DND-41 (cell line): ENCODE results near the gene DDX27.

Source experiments
- ATAC-seq: fragments of 200-7000 bp; cut with Tn5 transposase; 3 replicates; pipeline ENCODE4 v1.9.1; 2021; ENCODE audit warnings: low read depth; ENCODE audit not compliant: insufficient read depth
- DNase-seq: peaks from one replicate; pipeline ENCODE4 v3.0.0-alpha.2; 2020
- H2AFZ ChIP-seq: 2 replicates; pipeline ENCODE4 v1.6.0; 2012; ENCODE audit warnings: low read depth, low read length
- H3K27ac ChIP-seq: 2 replicates; pipeline ENCODE4 v1.5.1; 2012; ENCODE audit warnings: low read length, inconsistent platforms
- H3K27me3 ChIP-seq: fragments of 200-600 bp; sonication (generic); 2 replicates; pipeline ENCODE4 v1.6.0; 2012; ENCODE audit warnings: low read length, mild to moderate bottlenecking, inconsistent platforms; ENCODE audit not compliant: insufficient read depth, poor library complexity
- H3K36me3 ChIP-seq: 2 replicates; pipeline ENCODE4 v1.5.1; 2012; ENCODE audit warnings: low read length, inconsistent platforms; ENCODE audit not compliant: insufficient read depth
- H3K4me1 ChIP-seq: 2 replicates; pipeline ENCODE4 v1.5.1; 2012; ENCODE audit warnings: mild to moderate bottlenecking, low read length; ENCODE audit not compliant: insufficient read depth
- H3K4me2 ChIP-seq: 2 replicates; pipeline ENCODE4 v1.6.0; 2012; ENCODE audit warnings: mild to moderate bottlenecking, moderate library complexity, low read length, inconsistent platforms; ENCODE audit not compliant: insufficient read depth
- H3K4me3 ChIP-seq, 2 experiments: fragments of 200-600 bp in 1 of 2; shearing (Covaris generic) in 1 of 2; 2 replicates each; pipeline ENCODE4 v1.5.1; 2012 to 2016; ENCODE audit warnings: inconsistent platforms in 2 of 2, low read length in 2 of 2, mild to moderate bottlenecking in 2 of 2, low read depth in 1 of 2, moderate library complexity in 1 of 2
- H3K79me2 ChIP-seq: 2 replicates; pipeline ENCODE4 v1.6.0; 2012; ENCODE audit warnings: low read length, inconsistent platforms; ENCODE audit not compliant: insufficient read depth
- H3K9ac ChIP-seq: 2 replicates; pipeline ENCODE4 v1.6.0; 2012; ENCODE audit warnings: low read depth, mild to moderate bottlenecking, inconsistent platforms, low read length, moderate library complexity
- H3K9me3 ChIP-seq: 2 replicates; pipeline ENCODE4 v1.5.1; 2012; ENCODE audit warnings: low read length, moderate library complexity, mild to moderate bottlenecking, inconsistent platforms; ENCODE audit not compliant: insufficient read depth, severe bottlenecking
- H4K20me1 ChIP-seq: 2 replicates; pipeline ENCODE4 v1.6.0; 2012; ENCODE audit warnings: low read length; ENCODE audit not compliant: insufficient read depth
- EZH2 ChIP-seq: IDR thresholded peaks from 3 replicates; pipeline ENCODE4 v1.6.1; 2012; ENCODE audit warnings: borderline replicate concordance, low read depth, mild to moderate bottlenecking, moderate library complexity, low read length, inconsistent platforms; ENCODE audit not compliant: severe bottlenecking
- TF ChIP-seq, protein P1 (sequence below): IDR thresholded peaks from 2 replicates; pipeline ENCODE4 v1.5.1; 2012; ENCODE audit warnings: borderline replicate concordance, low read length, moderate library complexity, mild to moderate bottlenecking; ENCODE audit not compliant: poor library complexity, severe bottlenecking; ENCODE audit errors: extremely low read depth

DDX27 gene

DNA sequence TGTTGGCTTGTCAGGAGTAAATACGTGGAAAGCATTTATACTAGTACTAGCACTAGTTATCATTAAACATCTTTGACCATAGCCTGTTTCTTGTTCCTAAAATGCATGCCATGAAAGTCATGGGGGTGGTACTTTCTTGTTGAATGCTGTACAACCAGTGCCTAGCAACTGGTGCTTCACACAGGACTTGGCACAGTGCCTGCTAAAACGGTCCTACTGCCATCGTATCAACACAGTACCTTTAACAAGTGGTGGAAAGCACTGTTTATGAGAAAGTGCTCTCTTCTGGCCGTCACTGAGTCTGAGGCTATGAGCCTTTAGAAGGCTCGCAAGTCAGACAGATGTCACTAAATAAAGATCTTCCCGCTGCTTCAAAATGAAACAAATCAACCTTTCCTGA is 37.0 kb downstream of the DDX27 start:
- Histone ChIP-seq H3K4me2 (no peak overlapping the region), H3K9ac (no peak overlapping the region), H3K4me1 (no peaks in the 10 kb centered on the region), H3K9me3 (no peaks in the 10 kb centered on the region), H3K4me3 (no peak overlapping the region), H2AFZ (no peak overlapping the region), H3K36me3 (peaks cover 85% of the 10 kb centered on the region), H3K27me3 (no peaks in the 10 kb centered on the region), H3K79me2 (0 out of 2 replicates have a peak, but pooled peaks cover 2% of the 10 kb centered on the region), H4K20me1 (no peaks in the 10 kb centered on the region), H3K27ac (no peak overlapping the region)
- TF ChIP-seq, protein P1, sequence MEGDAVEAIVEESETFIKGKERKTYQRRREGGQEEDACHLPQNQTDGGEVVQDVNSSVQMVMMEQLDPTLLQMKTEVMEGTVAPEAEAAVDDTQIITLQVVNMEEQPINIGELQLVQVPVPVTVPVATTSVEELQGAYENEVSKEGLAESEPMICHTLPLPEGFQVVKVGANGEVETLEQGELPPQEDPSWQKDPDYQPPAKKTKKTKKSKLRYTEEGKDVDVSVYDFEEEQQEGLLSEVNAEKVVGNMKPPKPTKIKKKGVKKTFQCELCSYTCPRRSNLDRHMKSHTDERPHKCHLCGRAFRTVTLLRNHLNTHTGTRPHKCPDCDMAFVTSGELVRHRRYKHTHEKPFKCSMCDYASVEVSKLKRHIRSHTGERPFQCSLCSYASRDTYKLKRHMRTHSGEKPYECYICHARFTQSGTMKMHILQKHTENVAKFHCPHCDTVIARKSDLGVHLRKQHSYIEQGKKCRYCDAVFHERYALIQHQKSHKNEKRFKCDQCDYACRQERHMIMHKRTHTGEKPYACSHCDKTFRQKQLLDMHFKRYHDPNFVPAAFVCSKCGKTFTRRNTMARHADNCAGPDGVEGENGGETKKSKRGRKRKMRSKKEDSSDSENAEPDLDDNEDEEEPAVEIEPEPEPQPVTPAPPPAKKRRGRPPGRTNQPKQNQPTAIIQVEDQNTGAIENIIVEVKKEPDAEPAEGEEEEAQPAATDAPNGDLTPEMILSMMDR, result no peak
- no peak for TF ChIP-seq EZH2
- DNase-seq, result no peak
- no peak for ATAC-seq

DNA sequence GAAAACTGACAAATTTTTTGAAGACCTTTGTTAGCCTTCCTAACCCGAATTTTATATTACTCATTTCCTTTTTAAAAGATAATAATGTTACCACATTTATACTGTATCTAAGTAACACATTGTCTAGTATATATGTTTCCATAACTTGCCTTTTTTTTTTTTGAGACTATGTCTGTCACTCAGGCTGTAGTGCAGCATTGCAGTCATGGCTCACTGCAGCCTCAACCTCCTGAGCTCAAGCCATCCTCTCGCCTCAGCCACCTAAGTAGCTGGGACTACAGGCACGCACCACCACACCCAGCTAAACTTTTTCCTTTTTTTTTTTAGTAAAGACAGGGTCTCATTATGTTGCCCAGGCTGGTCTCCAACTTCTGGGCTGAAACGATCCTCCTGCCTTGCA is 40.1 kb downstream of the DDX27 start:
- Histone ChIP-seq H2AFZ (no peak overlapping the region), H3K4me2 (no peak overlapping the region), H3K9me3 (no peaks in the 10 kb centered on the region), H3K27ac (no peak overlapping the region), H3K4me1 (no peaks in the 10 kb centered on the region), H3K9ac (no peak overlapping the region), H3K4me3 (no peak overlapping the region), H3K27me3 (no peaks in the 10 kb centered on the region), H4K20me1 (no peaks in the 10 kb centered on the region), H3K79me2 (0 out of 2 replicates have a peak, but pooled peaks cover 2% of the 10 kb centered on the region), H3K36me3 (peaks cover 85% of the 10 kb centered on the region)
- DNase-seq (no peak), ATAC-seq (no peak)
- TF ChIP-seq EZH2, result no peak
- TF ChIP-seq, protein P1, result no peak

DNA sequence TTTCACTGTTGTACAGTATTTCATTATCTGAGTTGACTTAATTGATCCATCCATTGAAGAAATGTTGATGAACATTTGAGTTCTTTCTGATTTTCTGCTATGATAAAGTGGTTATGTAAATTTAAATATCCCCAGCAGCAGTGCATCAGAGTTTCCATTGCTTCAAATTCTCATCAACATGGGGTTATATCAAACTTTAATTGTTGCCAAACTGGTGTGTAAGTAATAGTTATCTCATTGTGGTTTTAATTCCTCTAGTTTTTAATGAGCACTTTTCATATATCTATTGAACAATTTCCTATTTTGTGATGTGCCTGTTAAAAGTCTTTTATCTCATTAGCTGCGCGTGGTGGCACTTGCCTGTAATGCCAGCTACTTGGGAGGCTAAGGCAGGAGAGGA is 40.6 kb downstream of the DDX27 start:
- no peak overlapping the region for H3K4me3 ChIP-seq
- ATAC-seq, result no peak
- no peak overlapping the region for H3K27ac ChIP-seq
- H2AFZ ChIP-seq, result no peak overlapping the region
- H4K20me1 ChIP-seq, result no peaks in the 10 kb centered on the region
- peaks cover 85% of the 10 kb centered on the region for H3K36me3 ChIP-seq
- H3K79me2 ChIP-seq, result peaks cover 2% of the 10 kb centered on the region; the same call in 1 of the 2 replicates
- H3K27me3 ChIP-seq, result no peaks in the 10 kb centered on the region
- no peak overlapping the region for H3K9ac ChIP-seq
- no peak for DNase-seq
- no peaks in the 10 kb centered on the region for H3K9me3 ChIP-seq
- TF ChIP-seq, protein P1, result no peak
- no peak for TF ChIP-seq EZH2
- no peak overlapping the region for H3K4me2 ChIP-seq
- no peaks in the 10 kb centered on the region for H3K4me1 ChIP-seq

DNA sequence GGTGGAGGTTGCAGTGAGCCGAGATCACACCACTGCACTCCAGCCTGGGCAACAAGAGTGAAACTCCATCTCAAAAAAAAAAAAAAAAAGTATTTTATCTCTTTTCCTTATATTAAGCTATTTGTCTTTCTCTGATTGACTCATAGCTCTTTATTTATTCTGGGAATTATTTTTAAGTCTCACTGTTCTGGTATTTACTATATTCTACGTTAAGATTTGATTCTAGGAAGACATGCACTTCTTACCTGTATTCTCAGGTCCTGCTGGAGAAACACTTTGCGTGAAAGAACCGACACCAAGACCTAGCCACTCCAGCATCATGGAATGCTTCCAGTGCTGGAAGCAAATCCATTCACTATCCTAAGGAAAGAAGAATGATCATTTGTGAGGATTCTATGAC is 41.0 kb downstream of the DDX27 start:
- peaks cover 86% of the 10 kb centered on the region for H3K36me3 ChIP-seq
- ATAC-seq (no peak), DNase-seq (no peak)
- no peaks in the 10 kb centered on the region for H3K27me3 ChIP-seq
- no peak for TF ChIP-seq EZH2
- no peaks in the 10 kb centered on the region for H3K9me3 ChIP-seq
- peaks cover 3% of the 10 kb centered on the region; the same call in 1 of the 2 replicates for H3K79me2 ChIP-seq
- H3K9ac ChIP-seq, result no peak overlapping the region
- no peak overlapping the region for H3K4me3 ChIP-seq
- no peaks in the 10 kb centered on the region for H4K20me1 ChIP-seq
- no peak overlapping the region for H3K27ac ChIP-seq
- H3K4me1 ChIP-seq, result no peaks in the 10 kb centered on the region
- H3K4me2 ChIP-seq, result no peak overlapping the region
- no peak overlapping the region for H2AFZ ChIP-seq
